Neural cell (in vitro differentiated cells): ENCODE results near the gene CTCF. TPM values are rescaled to one million over a fixed set of nuclear protein-coding genes. Genes with fewer than 3 reads are reported as not detected.

Experiments used
- H2AFZ ChIP-seq: fragments of 200-600, 300-800 bp; sonication (generic), shearing (Covaris generic); 2 replicates; pipeline ENCODE4 v1.6.0; 2014; ENCODE audit warnings: low read depth, mild to moderate bottlenecking, antibody characterized with exemption, low read length, moderate library complexity
- H3F3A ChIP-seq: fragments of 200-600 bp; shearing (Covaris generic); 2 replicates; pipeline ENCODE4 v1.6.1; 2016; ENCODE audit warnings: mild to moderate bottlenecking, moderate library complexity, mixed read lengths, antibody characterized with exemption, low read length; ENCODE audit not compliant: insufficient read depth, poor library complexity, severe bottlenecking
- H3K27ac ChIP-seq: fragments of 200-600, 300-800 bp; sonication (generic), shearing (Covaris generic); 2 replicates; pipeline ENCODE4 v1.5.1; 2014; ENCODE audit warnings: mild to moderate bottlenecking, low read length, moderate library complexity
- H3K27me3 ChIP-seq: fragments of 300-800, 200-600 bp; sonication (generic), shearing (Covaris generic); 2 replicates; pipeline ENCODE4 v1.6.0; 2014; ENCODE audit warnings: mild to moderate bottlenecking, low read depth, low read length, moderate library complexity; ENCODE audit not compliant: insufficient read depth
- H3K36me3 ChIP-seq: fragments of 300-800, 200-600 bp; sonication (generic), shearing (Covaris generic); 2 replicates; pipeline ENCODE4 v1.5.1; 2014; ENCODE audit warnings: mild to moderate bottlenecking, antibody characterized with exemption, low read length, moderate library complexity; ENCODE audit not compliant: insufficient read depth
- H3K4me2 ChIP-seq: fragments of 300-800, 200-600 bp; sonication (generic), shearing (Covaris generic); 2 replicates; pipeline ENCODE4 v1.6.0; 2014; ENCODE audit warnings: mild to moderate bottlenecking, low read length
- H3K4me3 ChIP-seq: fragments of 300-800, 200-600 bp; sonication (generic), shearing (Covaris generic); 2 replicates; pipeline ENCODE4 v1.5.1; 2014; ENCODE audit warnings: mild to moderate bottlenecking, low read length, moderate library complexity
- H3K79me2 ChIP-seq: fragments of 200-600 bp; shearing (Covaris generic); replicated peaks from 2 replicates; pipeline ENCODE4 v1.6.0; 2014; ENCODE audit warnings: mild to moderate bottlenecking, low read length, moderate library complexity; ENCODE audit not compliant: insufficient read depth
- H3K9ac ChIP-seq: fragments of 300-800, 200-600 bp; sonication (generic), shearing (Covaris generic); 2 replicates; pipeline ENCODE4 v1.6.1; 2016; ENCODE audit warnings: mild to moderate bottlenecking, low read length, mixed read lengths
- H3K9me2 ChIP-seq: fragments of 200-600 bp; shearing (Covaris generic); 2 replicates; pipeline ENCODE4 v1.6.1; 2016; ENCODE audit warnings: mild to moderate bottlenecking, low read length, mixed read lengths; ENCODE audit not compliant: insufficient read depth
- H3K9me3 ChIP-seq: fragments of 200-600, 300-800 bp; sonication (generic), shearing (Covaris generic); 2 replicates; pipeline ENCODE4 v1.6.1; 2016; ENCODE audit warnings: mild to moderate bottlenecking, mixed run types, low read length, moderate library complexity, mixed read lengths
- H4K20me1 ChIP-seq: fragments of 200-600 bp; shearing (Covaris generic); 2 replicates; pipeline ENCODE4 v1.6.1; 2016; ENCODE audit warnings: mild to moderate bottlenecking, mixed run types; ENCODE audit not compliant: insufficient read depth
- EP300 ChIP-seq: fragments of 450-650 bp; conservative IDR thresholded peaks from 2 replicates; pipeline ENCODE4 v1.6.1; 2014; ENCODE audit warnings: antibody characterized with exemption, mild to moderate bottlenecking, moderate library complexity; ENCODE audit not compliant: poor library complexity, severe bottlenecking
- EZH2 ChIP-seq: fragments of 200-600, 300-800 bp; shearing (Covaris generic), sonication (generic); IDR thresholded peaks from 2 replicates; pipeline ENCODE4 v1.6.1; 2014; ENCODE audit warnings: antibody characterized with exemption, low read length, borderline replicate concordance, mild to moderate bottlenecking; ENCODE audit not compliant: insufficient read depth, poor library complexity, severe bottlenecking
- MXI1 ChIP-seq: fragments of 450-650 bp; conservative IDR thresholded peaks from 2 replicates; pipeline ENCODE4 v1.6.1; 2014; ENCODE audit warnings: antibody characterized with exemption, mild to moderate bottlenecking; ENCODE audit not compliant: poor library complexity, severe bottlenecking
- TAF1 ChIP-seq: IDR thresholded peaks from 2 replicates; pipeline ENCODE4 v1.6.1; 2012; ENCODE audit warnings: low read depth
- polyA plus RNA-seq: library from polyadenylated mRNA; depleted of rRNA; stranded (reverse); fragments of >200 nt; gene quantifications from 2 replicates; pipeline ENCODE4 v1.2.3, GENCODE V29; 2014
- TF ChIP-seq, protein P1 (sequence below): fragments of 450-650 bp; IDR thresholded peaks from 2 replicates; pipeline ENCODE4 v1.5.1; 2014; ENCODE audit warnings: antibody characterized with exemption, mild to moderate bottlenecking, moderate library complexity; ENCODE audit not compliant: poor library complexity, severe bottlenecking
- TF ChIP-seq, protein P2 (sequence below): IDR thresholded peaks from 2 replicates; pipeline ENCODE4 v1.6.1; 2012; ENCODE audit warnings: borderline replicate concordance

Gene CTCF
- polyA plus RNA-seq, 1 donor from 2014 or later, result 42.8 TPM

- Histone ChIP-seq H3K27ac (no peak overlapping the region), H3K9me3 (no peaks in the 10 kb centered on the region), H3K27me3 (no peaks in the 10 kb centered on the region), H3K4me3 (no peak overlapping the region), H3K9ac (no peak overlapping the region), H3K9me2 (no peaks in the 10 kb centered on the region), H3F3A (no peaks in the 10 kb centered on the region), H3K79me2 (peaks cover 6% of the 10 kb centered on the region), H4K20me1 (no peaks in the 10 kb centered on the region), H3K36me3 (no peaks in the 10 kb centered on the region), H3K4me2 (no peak overlapping the region), H2AFZ (no peak overlapping the region)
- TF ChIP-seq, protein P1, sequence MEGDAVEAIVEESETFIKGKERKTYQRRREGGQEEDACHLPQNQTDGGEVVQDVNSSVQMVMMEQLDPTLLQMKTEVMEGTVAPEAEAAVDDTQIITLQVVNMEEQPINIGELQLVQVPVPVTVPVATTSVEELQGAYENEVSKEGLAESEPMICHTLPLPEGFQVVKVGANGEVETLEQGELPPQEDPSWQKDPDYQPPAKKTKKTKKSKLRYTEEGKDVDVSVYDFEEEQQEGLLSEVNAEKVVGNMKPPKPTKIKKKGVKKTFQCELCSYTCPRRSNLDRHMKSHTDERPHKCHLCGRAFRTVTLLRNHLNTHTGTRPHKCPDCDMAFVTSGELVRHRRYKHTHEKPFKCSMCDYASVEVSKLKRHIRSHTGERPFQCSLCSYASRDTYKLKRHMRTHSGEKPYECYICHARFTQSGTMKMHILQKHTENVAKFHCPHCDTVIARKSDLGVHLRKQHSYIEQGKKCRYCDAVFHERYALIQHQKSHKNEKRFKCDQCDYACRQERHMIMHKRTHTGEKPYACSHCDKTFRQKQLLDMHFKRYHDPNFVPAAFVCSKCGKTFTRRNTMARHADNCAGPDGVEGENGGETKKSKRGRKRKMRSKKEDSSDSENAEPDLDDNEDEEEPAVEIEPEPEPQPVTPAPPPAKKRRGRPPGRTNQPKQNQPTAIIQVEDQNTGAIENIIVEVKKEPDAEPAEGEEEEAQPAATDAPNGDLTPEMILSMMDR, result no peak
- no peak for TF ChIP-seq EZH2
- TF ChIP-seq MXI1, result no peak
Observed at GRCh38 chr16:67525176-67525860, 37.0 kb upstream of the CTCF start.

GRCh38 chr16:67526149-67526791, 36.1 kb upstream of the CTCF start:
- Histone ChIP-seq H3K79me2 (peaks cover 16% of the 10 kb centered on the region), H2AFZ (no peak overlapping the region), H3K4me2 (no peak overlapping the region), H3K27me3 (no peaks in the 10 kb centered on the region), H3K36me3 (no peaks in the 10 kb centered on the region), H3K4me3 (no peak overlapping the region), H3K27ac (no peak overlapping the region), H3K9ac (no peak overlapping the region), H4K20me1 (no peaks in the 10 kb centered on the region), H3K9me3 (no peaks in the 10 kb centered on the region), H3F3A (no peaks in the 10 kb centered on the region), H3K9me2 (no peaks in the 10 kb centered on the region)
- TF ChIP-seq MXI1, result no peak
- TF ChIP-seq, protein P2, sequence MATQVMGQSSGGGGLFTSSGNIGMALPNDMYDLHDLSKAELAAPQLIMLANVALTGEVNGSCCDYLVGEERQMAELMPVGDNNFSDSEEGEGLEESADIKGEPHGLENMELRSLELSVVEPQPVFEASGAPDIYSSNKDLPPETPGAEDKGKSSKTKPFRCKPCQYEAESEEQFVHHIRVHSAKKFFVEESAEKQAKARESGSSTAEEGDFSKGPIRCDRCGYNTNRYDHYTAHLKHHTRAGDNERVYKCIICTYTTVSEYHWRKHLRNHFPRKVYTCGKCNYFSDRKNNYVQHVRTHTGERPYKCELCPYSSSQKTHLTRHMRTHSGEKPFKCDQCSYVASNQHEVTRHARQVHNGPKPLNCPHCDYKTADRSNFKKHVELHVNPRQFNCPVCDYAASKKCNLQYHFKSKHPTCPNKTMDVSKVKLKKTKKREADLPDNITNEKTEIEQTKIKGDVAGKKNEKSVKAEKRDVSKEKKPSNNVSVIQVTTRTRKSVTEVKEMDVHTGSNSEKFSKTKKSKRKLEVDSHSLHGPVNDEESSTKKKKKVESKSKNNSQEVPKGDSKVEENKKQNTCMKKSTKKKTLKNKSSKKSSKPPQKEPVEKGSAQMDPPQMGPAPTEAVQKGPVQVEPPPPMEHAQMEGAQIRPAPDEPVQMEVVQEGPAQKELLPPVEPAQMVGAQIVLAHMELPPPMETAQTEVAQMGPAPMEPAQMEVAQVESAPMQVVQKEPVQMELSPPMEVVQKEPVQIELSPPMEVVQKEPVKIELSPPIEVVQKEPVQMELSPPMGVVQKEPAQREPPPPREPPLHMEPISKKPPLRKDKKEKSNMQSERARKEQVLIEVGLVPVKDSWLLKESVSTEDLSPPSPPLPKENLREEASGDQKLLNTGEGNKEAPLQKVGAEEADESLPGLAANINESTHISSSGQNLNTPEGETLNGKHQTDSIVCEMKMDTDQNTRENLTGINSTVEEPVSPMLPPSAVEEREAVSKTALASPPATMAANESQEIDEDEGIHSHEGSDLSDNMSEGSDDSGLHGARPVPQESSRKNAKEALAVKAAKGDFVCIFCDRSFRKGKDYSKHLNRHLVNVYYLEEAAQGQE, result no peak
- TF ChIP-seq TAF1, result no peak
- TF ChIP-seq EP300, result no peak
- TF ChIP-seq EZH2, result no peak
